Cerebellar nuclear complex (tissue), 1 donor: ENCODE measurements around the gene MATK.

Experiments
- DNase-seq, 2 experiments: peaks; one replicate each; lab custom pipeline; 2025; lab: John Stamatoyannopoulos, UW

MATK gene

GRCh38 chr19:3788996-3789778 is 3.0 kb upstream of the MATK start:
- no peak for DNase-seq

- DNase-seq, result no peak
Observed at GRCh38 chr19:3785451-3785937, 687 bp downstream of the MATK start.

- DNase-seq, result no peak
Observed at GRCh38 chr19:3784607-3785450, 1.4 kb downstream of the MATK start.

GRCh38 chr19:3783660-3784584 is 2.3 kb downstream of the MATK start:
- no peak for DNase-seq

GRCh38 chr19:3782903-3783302 is 3.3 kb downstream of the MATK start:
- no peak for DNase-seq

GRCh38 chr19:3782330-3782729 is 3.9 kb downstream of the MATK start:
- no peak for DNase-seq

GRCh38 chr19:3781603-3782002 is 4.6 kb downstream of the MATK start:
- DNase-seq, result no peak

GRCh38 chr19:3780786-3781304 is 5.3 kb downstream of the MATK start:
- no peak for DNase-seq

- DNase-seq, result no peak
Observed at GRCh38 chr19:3778899-3779723, 7.1 kb downstream of the MATK start.

GRCh38 chr19:3778104-3778867 is 7.9 kb downstream of the MATK start:
- no peak for DNase-seq

GRCh38 chr19:3776479-3777040 is 9.6 kb downstream of the MATK start:
- no peak for DNase-seq

- no peak for DNase-seq
Observed at GRCh38 chr19:3775831-3776230, 10.3 kb downstream of the MATK start.

GRCh38 chr19:3775374-3775711 is 10.8 kb downstream of the MATK start:
- DNase-seq, result no peak

- DNase-seq, result no peak
Observed at GRCh38 chr19:3774621-3775373, 11.4 kb downstream of the MATK start.

- no peak for DNase-seq
Observed at GRCh38 chr19:3773814-3774515, 12.2 kb downstream of the MATK start.

- DNase-seq, result no peak
Observed at GRCh38 chr19:3771906-3772455, 14.2 kb downstream of the MATK start, which contains the start of gene RAX2. TSS of gene RAX2 (minus strand) at chr19:3772228. CDS start at chr19:3771742, 486 bp downstream.

- no peak for DNase-seq
Observed at GRCh38 chr19:3771000-3771905, 14.9 kb downstream of the MATK start.
